ENCODE measurements around the gene IREB2. TPM values are rescaled to one million over a fixed set of nuclear protein-coding genes. Genes with fewer than 3 reads are reported as not detected.

Gene IREB2
- polyA plus RNA-seq (2012; rRNA removed) = 9.5 and 13.7 TPM in 2 replicates
- polyA plus RNA-seq (2012; cell fraction: cytosol; rRNA removed) = 13.2 and 14.9 TPM in 2 replicates
- 10.7 and 19.9 TPM in 2 replicates for polyA plus RNA-seq (2012; cell fraction: nucleus; rRNA removed)

GRCh38 chr15:78437762-78438618, at the start of gene IREB2:
Gene IREB2, plus strand, starts transcription at chr15:78438216. Its CDS starts 122 bp downstream, at chr15:78438338.
- CTCF ChIA-PET = interaction anchor here (0.6 to 4.9 kb wide), 16 partner anchors 10 to 458 kb away, joined by 3 to 31 read pairs (median 4); no protein-coding TSS in a partner anchor
- peaks cover 9% of the 10 kb centered on the region for H3F3A ChIP-seq (replicated peaks; ENCODE audit: insufficient read depth)
- H3K27me3 ChIP-seq (ENCODE audit: insufficient read depth) = no peaks in the 10 kb centered on the region
- H3K36me3 ChIP-seq (replicated peaks in 1 of 2; ENCODE audit: control insufficient read depth in 1 of 2, insufficient read depth in 2 of 2, low read length in 1 of 2) = peaks cover 23 to 27% of the 10 kb centered on the region in 2 experiments
- peak within 1 kb of the TSS; percentile 94 for H3K4me2 ChIP-seq
- peak within 1 kb of the TSS; percentile 98 for H2AFZ ChIP-seq (ENCODE audit: low read depth)
- under 1% methylated on average over 40 of the region's 78 CpGs for WGBS (ENCODE audit: low lambda C conversion rate)
- H3K4me3 ChIP-seq (ENCODE audit: low read depth in 2 of 2, low read length in 1 of 2) = peak within 1 kb of the TSS; percentile 85 to 91
- no peaks in the 10 kb centered on the region for H3K9me2 ChIP-seq
- peaks cover 49% of the 10 kb centered on the region for H3K79me2 ChIP-seq (ENCODE audit: insufficient read depth)
- no peak for TF ChIP-seq FOSL2 (IDR thresholded peaks at IDR 0.05; ENCODE audit: borderline replicate concordance, low read depth)
- peak; percentile 91 for TF ChIP-seq MAX (IDR thresholded peaks at IDR 0.05; ENCODE audit: low read depth)
- TF ChIP-seq NRF1 (IDR thresholded peaks at IDR 0.05; ENCODE audit: low read depth, low read length) = no peak
- peak; percentile 92 for TF ChIP-seq POLR2AphosphoS5 (IDR thresholded peaks at IDR 0.05; ENCODE audit: low read depth, low read length)
- TF ChIP-seq MXI1 (IDR thresholded peaks at IDR 0.05; ENCODE audit: low read depth, low read length) = peak; percentile 89; the same call in 1 of the 2 replicates
- peak in 1 of 2 experiments; percentile 18; a peak in 1 of 4 replicates for TF ChIP-seq EP300 (IDR thresholded peaks at IDR 0.05; ENCODE audit: borderline replicate concordance in 1 of 2, low read depth in 1 of 2, low read length in 1 of 2)
- TF ChIP-seq YY1 (IDR thresholded peaks at IDR 0.05; ENCODE audit: low read depth) = peak; percentile 89
- TF ChIP-seq SIN3A (IDR thresholded peaks at IDR 0.05; ENCODE audit: borderline replicate concordance, low read depth, low read length) = peak; percentile 98
- TF ChIP-seq CHD2 (IDR thresholded peaks at IDR 0.05; ENCODE audit: low read length, partially characterized antibody) = peak; percentile 99
- TF ChIP-seq TAF1 (IDR thresholded peaks at IDR 0.05; ENCODE audit: borderline replicate concordance, low read depth, low read length) = peak; percentile 89
- TF ChIP-seq RCOR1 (IDR thresholded peaks at IDR 0.05; ENCODE audit: low read length) = peak; percentile 59; the same call in 1 of the 2 replicates
- TF ChIP-seq REST (IDR thresholded peaks at IDR 0.05; ENCODE audit: low read depth, low read length) = no peak; the same call in 1 of the 2 replicates
- TF ChIP-seq ZBTB33 (IDR thresholded peaks at IDR 0.05; ENCODE audit: borderline replicate concordance, low read depth) = peak; percentile 99
- peak; percentile 75 for TF ChIP-seq ELF1 (IDR thresholded peaks at IDR 0.05)
- TF ChIP-seq GATA2 (CRISPR knock-in tag; IDR thresholded peaks at IDR 0.05) = no peak
- TF ChIP-seq FOXJ3 (CRISPR knock-in tag; IDR thresholded peaks at IDR 0.05) = no peak
- TF ChIP-seq GABPA (IDR thresholded peaks at IDR 0.05; ENCODE audit: low read depth) = peak; percentile 65
- peaks cover 12 to 15% of the 10 kb centered on the region in 2 experiments; a peak in 3 of 4 replicates for H3K4me1 ChIP-seq (ENCODE audit: control insufficient read depth in 1 of 2, insufficient read depth in 2 of 2, low read depth in 1 of 2, low read length in 1 of 2)
- peaks cover 27% of the 10 kb centered on the region for H4K20me1 ChIP-seq (ENCODE audit: insufficient read depth)
- peak within 1 kb of the TSS; percentile 99 for H3K9ac ChIP-seq
- POLR2A ChIA-PET = interaction anchor here (0.7 to 1.5 kb wide), 14 partner anchors 23 to 313 kb away, joined by 3 to 7 read pairs (median 4); partner anchors contain the start of genes CHRNA5, CHRNB4, CRABP1 and PSMA4
- no peaks in the 10 kb centered on the region for H3K9me3 ChIP-seq
- peak; percentile 99 for DNase-seq
- peak within 1 kb of the TSS; percentile 91 to 92 for H3K27ac ChIP-seq (ENCODE audit: low read depth in 2 of 2, low read length in 1 of 2)

All from SK-N-SH (cell line).